Motor neuron (in vitro differentiated cells): ENCODE measurements around the gene FAM20C. TPM values are rescaled to one million over a fixed set of nuclear protein-coding genes. Genes with fewer than 3 reads are reported as not detected.

Experiments used
- ATAC-seq, 8 experiments: fragments of 200-7000 bp; cut with Tn5 transposase; replicated peaks in 6 of 8; 2 replicates each; pipeline ENCODE4 v1.8.0; 2021; ENCODE audit warnings: mild to moderate bottlenecking in 8 of 8, moderate library complexity in 8 of 8
- H3K27ac ChIP-seq, 2 donors: fragments of 250-450 bp; sonication (Bioruptor Pico); 2 replicates each; pipeline ENCODE4 v1.9.0; 2021; ENCODE audit warnings: antibody characterized with exemption in 2 of 2, mild to moderate bottlenecking in 2 of 2, moderate library complexity in 1 of 2
- H3K4me1 ChIP-seq, 2 donors: fragments of 250-450 bp; sonication (Bioruptor Pico); replicated peaks in 1 of 2; 2 replicates each; pipeline ENCODE4 v1.6.1; 2021; ENCODE audit warnings: antibody characterized with exemption in 2 of 2, mild to moderate bottlenecking in 2 of 2, moderate library complexity in 1 of 2
- H3K4me3 ChIP-seq, 5 donors: fragments of 250-450 bp; sonication (Bioruptor Pico); 2 replicates each; pipeline ENCODE4 v1.9.0; 2021; ENCODE audit warnings: antibody characterized with exemption in 5 of 5, mild to moderate bottlenecking in 5 of 5, moderate library complexity in 4 of 5
- WGBS, 10 experiments: fragments of 450-650 bp; shearing (Covaris generic); methylation state at CpG; one replicate each; pipeline ENCODE4 v1.0.0; 2022; 5-methylcytosine and 5-hydroxymethylcytosine counted together
- in situ Hi-C, 9 experiments: fragments of 400-800 bp; cut with MboI; loops; one replicate each; pipeline ENCODE4 v1.15.0; 2021; ENCODE audit warnings: low sequenced_read_pairs in 9 of 9, low pct_unique_long_range_greater_than_20kb in 2 of 9; ENCODE audit not compliant: unreplicated experiment in 9 of 9
- total RNA-seq, 8 experiments: library from RNA; unstranded; fragments of 300-600 nt; gene quantifications; 2 replicates each; pipeline versions ENCODE4 v1.2.3 to v1.2.4, GENCODE V29; 2022

Gene FAM20C
- total RNA-seq, 8 experiments from 2014 or later = 19.0 to 42.1 (median 22.9) TPM

- ATAC-seq = no peak
- no peaks in the 10 kb centered on the region for H3K4me1 ChIP-seq
- H3K4me3 ChIP-seq = no peak overlapping the region
- WGBS, 10 experiments = 43 to 77% (median 55%) methylated on average over 1 to 7 of the region's 24 CpGs; no CpG with 5 or more reads in 6 of the 10 experiments
- no peak overlapping the region for H3K27ac ChIP-seq
- in situ Hi-C loops = no loop called here
Measured at GRCh38 chr7:297611-298374, 105.4 kb downstream of the FAM20C start.

GRCh38 chr7:298375-298702 lies 106.0 kb downstream of the FAM20C start:
- Histone ChIP-seq H3K4me1 (no peaks in the 10 kb centered on the region), H3K4me3 (no peak overlapping the region), H3K27ac (no peak overlapping the region)
- no peak for ATAC-seq
- 0 to 100% (median 46%) methylated on average over 1 to 9 of the region's 15 CpGs; no CpG with 5 or more reads in 4 of the 10 experiments for WGBS, 10 experiments
- in situ Hi-C loops = no loop called here

- ATAC-seq = no peak
- Histone ChIP-seq H3K27ac (no peak overlapping the region), H3K4me1 (no peaks in the 10 kb centered on the region), H3K4me3 (no peak overlapping the region)
- in situ Hi-C loops = no loop called here
- WGBS, 10 experiments = 30 to 100% (median 47%) methylated on average over 1 to 10 of the region's 13 CpGs; no CpG with 5 or more reads in 2 of the 10 experiments
Measured at GRCh38 chr7:298743-299142, 106.4 kb downstream of the FAM20C start.

GRCh38 chr7:299169-299568 lies 106.8 kb downstream of the FAM20C start:
- 30 to 100% (median 91%) methylated on average over 1 to 4 of the region's 15 CpGs; no CpG with 5 or more reads in 4 of the 10 experiments for WGBS, 10 experiments
- H3K27ac ChIP-seq = no peak overlapping the region
- no peak overlapping the region for H3K4me3 ChIP-seq
- in situ Hi-C loops = no loop called here
- ATAC-seq = no peak
- H3K4me1 ChIP-seq = no peaks in the 10 kb centered on the region

GRCh38 chr7:299628-300027 lies 107.3 kb downstream of the FAM20C start:
- H3K27ac ChIP-seq = no peak overlapping the region
- H3K4me3 ChIP-seq = no peak overlapping the region
- ATAC-seq = no peak
- in situ Hi-C loops = no loop called here
- H3K4me1 ChIP-seq = no peaks in the 10 kb centered on the region
- 69 to 100% (median 91%) methylated on average over 1 to 13 of the region's 16 CpGs; no CpG with 5 or more reads in 4 of the 10 experiments for WGBS, 10 experiments

GRCh38 chr7:300048-300447 lies 107.7 kb downstream of the FAM20C start:
- H3K4me1 ChIP-seq = no peaks in the 10 kb centered on the region
- WGBS, 10 experiments = 53 to 92% (median 80%) methylated on average over 2 to 4 of the region's 10 CpGs; no CpG with 5 or more reads in 5 of the 10 experiments
- H3K27ac ChIP-seq = no peak overlapping the region
- no peak for ATAC-seq
- H3K4me3 ChIP-seq = no peak overlapping the region
- in situ Hi-C loops = no loop called here

GRCh38 chr7:300546-301290 lies 108.3 kb downstream of the FAM20C start:
- H3K4me3 ChIP-seq = no peak overlapping the region
- ATAC-seq = no peak
- in situ Hi-C loops = no loop called here
- H3K27ac ChIP-seq = no peak overlapping the region
- WGBS, 10 experiments = 50 to 100% (median 97%) methylated on average over 1 to 7 of the region's 13 CpGs; no CpG with 5 or more reads in 4 of the 10 experiments
- H3K4me1 ChIP-seq = no peaks in the 10 kb centered on the region

- WGBS, 10 experiments = 55 to 94% (median 85%) methylated on average over 3 to 8 of the region's 34 CpGs; no CpG with 5 or more reads in 6 of the 10 experiments
- ATAC-seq = no peak
- in situ Hi-C loops = no loop called here
Measured at GRCh38 chr7:301291-302053, 109.1 kb downstream of the FAM20C start.

GRCh38 chr7:302054-302992 lies 110.0 kb downstream of the FAM20C start:
- Histone ChIP-seq H3K4me1 (no peaks in the 10 kb centered on the region), H3K27ac (no peak overlapping the region), H3K4me3 (no peak overlapping the region)
- 50 to 90% (median 64%) methylated on average over 5 to 12 of the region's 18 CpGs; no CpG with 5 or more reads in 7 of the 10 experiments for WGBS, 10 experiments
- in situ Hi-C loops = no loop called here
- no peak for ATAC-seq

More at GRCh38 chr7:301291-302053, 109.1 kb downstream of the FAM20C start:
- Histone ChIP-seq H3K4me3 (no peak overlapping the region), H3K27ac (no peak overlapping the region), H3K4me1 (no peaks in the 10 kb centered on the region)

GRCh38 chr7:303425-303824 lies 111.1 kb downstream of the FAM20C start:
- in situ Hi-C loops = no loop called here
- Histone ChIP-seq H3K27ac (no peak overlapping the region), H3K4me3 (no peak overlapping the region), H3K4me1 (no peaks in the 10 kb centered on the region)
- ATAC-seq = no peak
- 59 to 100% (median 80%) methylated on average over 1 to 6 of the region's 11 CpGs; no CpG with 5 or more reads in 5 of the 10 experiments for WGBS, 10 experiments

- in situ Hi-C loops = no loop called here
- ATAC-seq = no peak
- Histone ChIP-seq H3K4me3 (no peak overlapping the region), H3K4me1 (no peaks in the 10 kb centered on the region), H3K27ac (no peak overlapping the region)
- WGBS, 10 experiments = 20 to 100% (median 86%) methylated on average over 1 to 5 of the region's 24 CpGs; no CpG with 5 or more reads in 6 of the 10 experiments
Measured at GRCh38 chr7:303884-304573, 111.7 kb downstream of the FAM20C start.
